ENCODE data around the gene INPP5E. TPM values are rescaled to one million over a fixed set of nuclear protein-coding genes. Genes with fewer than 3 reads are reported as not detected.

INPP5E gene
- polyA plus RNA-seq, 2 of the 4 experiments (the other 2 are of a cell fraction): 5.2 to 11.2 TPM

- FAIRE-seq (no peak), ATAC-seq (no peak), DNase-seq (ENCODE audit: low read depth in 1 of 2, low spot score in 1 of 2) (no peak)
- ChIA-PET CTCF (interaction anchor here (0.7 to 10.0 kb wide), 9 partner anchors 8 to 236 kb away, joined by 3 to 100 read pairs (median 4); partner anchors contain the start of genes DNLZ and SNAPC4), POLR2A (interaction anchor here (1.2 kb wide), 1 partner anchor 27 kb away, joined by 5 read pairs; no protein-coding TSS in a partner anchor)
- Histone ChIP-seq H3K9me3 (no peaks in the 10 kb centered on the region), H3K4me1 (no peaks in the 10 kb centered on the region), H3K4me2 (no peak overlapping the region), H3K27ac (no peak overlapping the region), H3K4me3 (no peak overlapping the region)
- WGBS (ENCODE audit: missing lambda C conversion rate): 93% methylated on average over 14 of the region's 14 CpGs
- no peak for TF ChIP-seq CTCF (IDR thresholded peaks at IDR 0.05)
- TF ChIP-seq ZSCAN20 (CRISPR knock-in tag; IDR thresholded peaks at IDR 0.05): no peak
- TF ChIP-seq SREBF2 (IDR thresholded peaks at IDR 0.05): no peak
- no peak for TF ChIP-seq GATA3 (IDR thresholded peaks at IDR 0.05; ENCODE audit: borderline replicate concordance)
- TF ChIP-seq HMGXB4 (CRISPR knock-in tag; IDR thresholded peaks at IDR 0.05; ENCODE audit: borderline replicate concordance): no peak
- no peak for TF ChIP-seq JUN (IDR thresholded peaks at IDR 0.05)
- TF ChIP-seq EHF (CRISPR knock-in tag; IDR thresholded peaks at IDR 0.05): no peak
- no peak for TF ChIP-seq ESRRA (IDR thresholded peaks at IDR 0.05; ENCODE audit: borderline replicate concordance, low read length)
- TF ChIP-seq USF2 (IDR thresholded peaks at IDR 0.05): no peak
- no peak for TF ChIP-seq ZC3H11A (IDR thresholded peaks at IDR 0.05)
- no peak for TF ChIP-seq TFCP2L1 (CRISPR knock-in tag; IDR thresholded peaks at IDR 0.05)
- TF ChIP-seq CBX8 (IDR thresholded peaks at IDR 0.05): no peak
- no peak for TF ChIP-seq TP53 (CRISPR knock-in tag; IDR thresholded peaks at IDR 0.05)
- TF ChIP-seq NR3C1 (IDR thresholded peaks at IDR 0.05): no peak
- TF ChIP-seq PHF8 (IDR thresholded peaks at IDR 0.05; ENCODE audit: borderline replicate concordance, low read depth): no peak
- TF ChIP-seq EHMT2 (IDR thresholded peaks at IDR 0.05; ENCODE audit: low read depth): no peak
- no peak for TF ChIP-seq ZNF302 (CRISPR knock-in tag; IDR thresholded peaks at IDR 0.05)
These were observed 50.2 kb downstream of the INPP5E start for GRCh38 chr9:136389396-136389795.

GRCh38 chr9:136387217-136387616 lies 52.4 kb downstream of the INPP5E start:
- TF ChIP-seq CBX8 (IDR thresholded peaks at IDR 0.05) (no peak), EHMT2 (IDR thresholded peaks at IDR 0.05; ENCODE audit: low read depth) (no peak), CBX2 (IDR thresholded peaks at IDR 0.05; ENCODE audit: borderline replicate concordance, low read depth) (no peak), ATOH8 (CRISPR knock-in tag; IDR thresholded peaks at IDR 0.05; ENCODE audit: low read depth) (no peak), ESRRA (IDR thresholded peaks at IDR 0.05; ENCODE audit: borderline replicate concordance, low read length) (no peak), NR3C1 (IDR thresholded peaks at IDR 0.05) (no peak), TFCP2L1 (CRISPR knock-in tag; IDR thresholded peaks at IDR 0.05) (no peak), NFE2L2 (conservative IDR thresholded peaks at IDR 0.05; ENCODE audit: low read length) (no peak), HES2 (IDR thresholded peaks at IDR 0.05) (no peak), USF2 (IDR thresholded peaks at IDR 0.05) (no peak)
- Histone ChIP-seq H3K4me2 (no peak overlapping the region), H3K27ac (no peak overlapping the region), H3K4me3 (no peak overlapping the region), H3K4me1 (no peaks in the 10 kb centered on the region), H3K9me3 (no peaks in the 10 kb centered on the region)
- POLR2A ChIA-PET: no interaction called here
- FAIRE-seq: no peak
- WGBS (ENCODE audit: missing lambda C conversion rate): 99% methylated on average over 12 of the region's 19 CpGs
- no peak for DNase-seq (ENCODE audit: low read depth in 1 of 2, low spot score in 1 of 2)
- no peak for ATAC-seq
- CTCF ChIA-PET: interaction anchor here (0.9 to 10.0 kb wide), 5 partner anchors 11 to 41 kb away, joined by 3 to 100 read pairs (median 4); partner anchors contain the start of genes DNLZ and SNAPC4
